Measurements from ENCODE around the gene RALA. TPM values are rescaled to one million over a fixed set of nuclear protein-coding genes. Genes with fewer than 3 reads are reported as not detected.

RALA gene
- total RNA-seq, 1 donor from 2014 or later: 23.8 TPM

GRCh38 chr7:39642896-39643295, 19.5 kb downstream of the RALA start:
- DNase-seq (ENCODE audit: low read depth): no peak
- TF ChIP-seq CTCF (conservative IDR thresholded peaks at IDR 0.05; ENCODE audit: low read depth, low read length): no peak
- no peak overlapping the region for H3K4me3 ChIP-seq (ENCODE audit: low read depth, low read length)

GRCh38 chr7:39644170-39644569, 20.8 kb downstream of the RALA start:
- H3K4me3 ChIP-seq (ENCODE audit: low read depth, low read length): no peak overlapping the region
- no peak for DNase-seq (ENCODE audit: low read depth)
- TF ChIP-seq CTCF (conservative IDR thresholded peaks at IDR 0.05; ENCODE audit: low read depth, low read length): no peak

DNA sequence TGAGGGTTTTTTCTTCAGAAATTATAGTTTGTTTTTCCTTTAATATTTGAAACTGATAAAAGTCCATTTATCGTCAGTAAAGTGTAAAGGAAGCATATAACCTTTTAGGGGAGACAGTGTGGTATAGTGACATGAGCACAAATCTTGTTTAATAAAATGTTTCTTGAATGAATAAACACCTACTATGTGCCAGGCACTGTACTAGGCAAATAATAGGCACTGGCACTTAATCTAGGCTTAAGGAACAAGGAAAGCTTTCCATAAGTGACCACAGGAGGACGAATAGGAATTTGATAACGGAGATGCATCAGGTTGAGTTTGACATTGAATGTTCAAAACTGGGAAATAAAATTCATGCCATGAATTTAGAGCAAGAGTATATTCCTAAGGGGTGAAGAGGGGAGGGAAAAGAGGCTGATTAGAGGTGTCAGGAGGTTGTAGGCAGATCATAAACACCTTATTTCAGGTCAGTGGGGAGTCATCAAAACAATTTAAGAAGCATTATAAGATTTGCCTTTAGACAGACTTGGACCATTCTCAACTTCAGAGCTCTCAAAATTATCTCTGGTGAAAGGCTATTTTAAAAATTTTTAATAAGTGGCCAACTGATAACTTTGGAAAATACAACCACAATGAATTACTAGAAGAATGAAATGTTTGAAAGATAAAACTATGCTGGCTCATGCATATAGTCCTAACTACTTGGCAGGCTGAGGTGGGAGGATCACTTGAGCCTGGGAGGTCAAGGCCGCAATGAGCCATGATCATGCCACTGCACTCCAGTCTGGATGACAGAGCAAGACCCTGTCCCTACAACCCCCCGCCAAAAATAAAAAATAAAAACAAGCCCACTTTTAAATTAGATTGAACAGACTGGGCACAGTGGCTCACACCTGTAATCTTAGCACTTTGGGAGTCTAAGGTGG, 22.4 kb downstream of the RALA start:
- no peak for TF ChIP-seq CTCF (conservative IDR thresholded peaks at IDR 0.05; ENCODE audit: low read depth, low read length)
- no peak for DNase-seq (ENCODE audit: low read depth)
- H3K4me3 ChIP-seq (ENCODE audit: low read depth, low read length): no peak overlapping the region

DNA sequence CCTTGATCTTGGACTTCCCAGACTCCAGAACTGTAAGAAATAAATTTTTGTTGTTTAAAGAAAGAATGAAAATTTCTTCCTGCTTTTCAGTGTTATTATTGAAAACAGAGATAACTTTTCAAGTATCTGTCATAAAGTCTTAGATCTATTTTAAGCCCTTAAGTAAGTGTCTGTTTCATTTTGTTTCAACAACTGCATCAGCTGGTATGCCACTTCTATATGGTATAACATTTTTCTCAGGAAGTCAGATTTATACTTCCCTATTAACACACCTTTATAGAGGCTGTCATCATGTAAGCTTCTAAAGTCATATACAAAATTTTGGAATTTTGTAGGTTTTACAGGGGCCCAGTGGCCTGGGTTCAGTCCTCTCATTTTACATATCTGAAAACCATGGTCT, 24.4 kb downstream of the RALA start:
- DNase-seq (ENCODE audit: low read depth): no peak
- H3K4me3 ChIP-seq (ENCODE audit: low read depth, low read length): no peak overlapping the region
- TF ChIP-seq CTCF (conservative IDR thresholded peaks at IDR 0.05; ENCODE audit: low read depth, low read length): no peak

DNA sequence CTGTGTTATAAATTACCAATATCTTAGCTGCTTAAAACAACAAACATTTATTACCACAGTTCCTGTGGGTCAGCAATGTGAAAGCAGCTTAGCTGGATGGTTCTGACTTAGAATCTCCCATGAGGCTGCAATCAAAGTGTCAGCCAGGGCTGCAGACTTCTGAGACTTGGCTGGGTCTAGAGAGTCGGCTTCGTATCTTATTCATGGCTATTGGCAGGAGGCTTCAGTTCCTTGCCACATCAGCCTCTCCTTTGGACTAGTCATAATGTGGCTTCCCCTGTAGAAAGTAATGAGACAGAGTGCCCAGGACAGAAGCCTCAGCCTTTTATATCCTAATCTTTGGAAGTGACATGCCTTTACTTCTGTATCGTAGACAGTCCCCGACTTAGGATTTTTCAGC, 27.3 kb downstream of the RALA start:
- H3K4me3 ChIP-seq (ENCODE audit: low read depth, low read length): no peak overlapping the region
- no peak for TF ChIP-seq CTCF (conservative IDR thresholded peaks at IDR 0.05; ENCODE audit: low read depth, low read length)
- no peak for DNase-seq (ENCODE audit: low read depth)

DNA sequence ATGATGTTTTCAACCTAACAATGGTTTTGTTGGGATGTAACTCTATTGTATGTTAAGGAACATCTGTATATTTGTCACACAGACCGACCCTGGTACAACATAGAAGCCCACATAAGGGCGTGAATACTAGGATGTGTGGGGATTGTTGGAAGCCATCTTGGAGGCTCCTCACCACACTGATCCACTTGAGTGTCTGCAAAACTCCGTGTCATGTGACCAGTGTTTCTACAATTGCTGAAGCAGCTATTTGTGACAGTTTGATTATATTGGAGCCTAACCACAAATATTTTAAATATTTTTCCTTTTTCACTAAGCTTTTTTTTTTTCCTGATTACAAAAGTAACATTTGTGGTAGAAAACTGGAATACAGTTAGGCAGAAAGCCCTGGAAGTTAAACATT, 27.9 kb downstream of the RALA start:
- DNase-seq (ENCODE audit: low read depth): no peak
- no peak for TF ChIP-seq CTCF (conservative IDR thresholded peaks at IDR 0.05; ENCODE audit: low read depth, low read length)
- no peak overlapping the region for H3K4me3 ChIP-seq (ENCODE audit: low read depth, low read length)

DNA sequence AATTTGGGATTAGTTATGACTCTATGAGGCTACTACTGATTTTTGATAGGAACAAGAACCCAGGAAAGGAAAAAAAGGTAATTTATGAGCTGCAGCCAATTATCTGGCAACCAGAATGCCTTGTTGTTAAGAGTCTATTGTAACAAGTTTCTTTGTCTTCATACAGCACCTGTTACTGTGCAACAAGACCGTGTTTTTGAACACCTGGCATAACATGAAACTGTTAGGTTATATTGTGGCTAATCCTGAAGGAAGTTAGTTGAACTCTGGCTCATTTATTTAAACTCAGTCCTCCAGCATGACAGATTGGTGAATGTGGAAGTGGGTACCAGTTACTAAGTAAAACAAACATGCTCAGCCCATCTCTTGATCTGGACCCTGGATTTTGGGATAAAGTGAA, 33.0 kb downstream of the RALA start:
- no peak overlapping the region for H3K4me3 ChIP-seq (ENCODE audit: low read depth, low read length)
- TF ChIP-seq CTCF (conservative IDR thresholded peaks at IDR 0.05; ENCODE audit: low read depth, low read length): no peak
- DNase-seq (ENCODE audit: low read depth): no peak

All from epithelial cell of proximal tubule (primary cell).